HS-27A (cell line): ENCODE data around the gene HOXB5.

Source experiments
- DNase-seq: peaks from one replicate; pipeline ENCODE4 v3.0.0-alpha.2; 2012; ENCODE audit warnings: low read depth, missing footprints

Gene HOXB5

GRCh38 chr17:48593126-48593829, at the start of gene HOXB5:
HOXB5 (minus strand) TSS chr17:48593779; CDS start chr17:48593682, 97 bp downstream.
- DNase-seq: no peak

GRCh38 chr17:48642843-48643696, 49.5 kb upstream of the HOXB5 start:
- no peak for DNase-seq

- no peak for DNase-seq
Observed at GRCh38 chr17:48642059-48642842, 48.7 kb upstream of the HOXB5 start.

GRCh38 chr17:48641541-48642058, 48.0 kb upstream of the HOXB5 start:
- no peak for DNase-seq

- DNase-seq: no peak
Observed at GRCh38 chr17:48640858-48641180, 47.2 kb upstream of the HOXB5 start.

- DNase-seq: no peak
Observed at GRCh38 chr17:48639982-48640857, 46.6 kb upstream of the HOXB5 start.

GRCh38 chr17:48639136-48639535, 45.6 kb upstream of the HOXB5 start:
- no peak for DNase-seq

- DNase-seq: no peak
Observed at GRCh38 chr17:48637323-48638260, 44.0 kb upstream of the HOXB5 start.

- no peak for DNase-seq
Observed at GRCh38 chr17:48636177-48637018, 42.8 kb upstream of the HOXB5 start.

GRCh38 chr17:48634493-48635208, 41.1 kb upstream of the HOXB5 start:
- no peak for DNase-seq

GRCh38 chr17:48633266-48633677, 39.7 kb upstream of the HOXB5 start:
- no peak for DNase-seq

- no peak for DNase-seq
Observed at GRCh38 chr17:48632579-48633265, 39.1 kb upstream of the HOXB5 start.

- no peak for DNase-seq
Observed at GRCh38 chr17:48631693-48632578, 38.4 kb upstream of the HOXB5 start.

GRCh38 chr17:48630925-48631692, 37.5 kb upstream of the HOXB5 start:
- no peak for DNase-seq

- DNase-seq: no peak
Observed at GRCh38 chr17:48630009-48630924, 36.7 kb upstream of the HOXB5 start.
